Heart left ventricle (tissue), 16 donors: ENCODE data around the gene PLB1. TPM values are rescaled to one million over a fixed set of nuclear protein-coding genes. Genes with fewer than 3 reads are reported as not detected.

ENCODE experiments used
- ATAC-seq, 4 donors: fragments of 200-7000 bp; cut with Tn5 transposase; one replicate each; pipeline ENCODE4 v1.9.1; 2020 to 2022; ENCODE audit warnings: moderate library complexity in 4 of 4, mild to moderate bottlenecking in 3 of 4, moderate number of reproducible peaks in 1 of 4
- DNase-seq, 5 donors: peaks; one replicate each; pipeline ENCODE4 v3.0.0-alpha.2; 2020
- H3K27ac ChIP-seq, 12 donors: fragments of 200-600 bp; sonication (generic) in 4 of 12; one replicate each; pipeline versions ENCODE4 v1.5.0 to v1.8.0; 2016 to 2022; ENCODE audit warnings: mild to moderate bottlenecking in 2 of 12
- H3K27me3 ChIP-seq, 9 donors: fragments of 200-600 bp; sonication (generic) in 2 of 9; one replicate each; pipeline versions ENCODE4 v1.5.1 to v1.8.0; 2016 to 2022; ENCODE audit warnings: mild to moderate bottlenecking in 3 of 9
- H3K36me3 ChIP-seq, 9 donors: fragments of 200-600 bp; sonication (generic) in 2 of 9; one replicate each; pipeline versions ENCODE4 v1.5.0 to v1.8.0; 2018 to 2022; ENCODE audit warnings: mild to moderate bottlenecking in 2 of 9
- H3K4me1 ChIP-seq, 12 donors: fragments of 200-600 bp; sonication (generic) in 4 of 12; one replicate each; pipeline versions ENCODE4 v1.5.0 to v1.8.0; 2016 to 2022; ENCODE audit warnings: mild to moderate bottlenecking in 3 of 12
- H3K4me3 ChIP-seq, 12 donors: fragments of 200-600 bp; sonication (generic) in 4 of 12; one replicate each; pipeline versions ENCODE4 v1.5.0 to v1.8.0; 2017 to 2022; ENCODE audit warnings: mild to moderate bottlenecking in 9 of 12, moderate library complexity in 4 of 12
- H3K9me3 ChIP-seq, 12 donors: fragments of 200-600 bp; sonication (generic) in 4 of 12; one replicate each; pipeline versions ENCODE4 v1.5.0 to v1.8.0; 2016 to 2022; ENCODE audit warnings: mild to moderate bottlenecking in 1 of 12
- CTCF ChIP-seq, 12 donors: fragments of 200-600 bp; sonication (generic) in 4 of 12; IDR thresholded peaks; one replicate each; pipeline versions ENCODE4 v1.5.0 to v1.8.0; 2018 to 2022; ENCODE audit warnings: antibody characterized with exemption in 12 of 12, mild to moderate bottlenecking in 5 of 12
- POLR2A ChIP-seq, 2 donors: fragments of 450-650 bp; IDR thresholded peaks; one replicate each; pipeline ENCODE4 v1.6.1; 2017; ENCODE audit warnings: antibody characterized with exemption in 2 of 2, mild to moderate bottlenecking in 2 of 2, moderate library complexity in 2 of 2
- whole genome bisulfite sequencing, 4 donors: extraction: QIAGEN DNeasy Blood & Tissue Kit in 2 of 4; methylation state at CpG; one replicate each; pipeline versions ENCODE4 v1.1.5 to v1.1.7; 2013 to 2018; 5-methylcytosine and 5-hydroxymethylcytosine counted together
- intact Hi-C, 10 donors: fragments of 100-400 bp; cut with DNase I; formaldehyde crosslinking; loops; one replicate each; pipeline versions ENCODE4 v1.11.1 to v1.14.2; 2022
- polyA plus RNA-seq, 2 donors: library from polyadenylated mRNA; stranded (reverse); fragments of 200-250 nt; gene quantifications; one replicate each; pipeline ENCODE4 v1.2.3, GENCODE V29; 2013
- total RNA-seq, 9 donors: library from RNA; depleted of rRNA in 2 of 9; stranded (reverse); fragments of >200 nt in 2 of 9; fragmentation: NEBNext Ultra II Directional in 3 of 9; extraction: Animal tissue kit (Norgen Biotek cat#: 25700) in 3 of 9; gene quantifications; one replicate each; pipeline versions ENCODE4 v1.1.0 to v1.2.4, GENCODE V29; 2016 to 2023
- donor health status: ischemic (EF 13 %, LVEDD 7.1; RV severe dilation, severe dysfunction).
- donor health status: healthy with polysubstance abuse.
- donor health status: DM: no; HTN: yes; CAD: no.
- donor health status: DM: no; HTN: no; CAD: no.
- donor health status: ischemic (EF 25% LVEDD 6.9; RV normal size, moderate dysfunction).
- donor health status: ischemic (EF 25% LVEDD 5.7; RV mildly dilated, moderate dysfunction).
- donor health status: healthy.
- donor health status: DM: yes; HTN: yes; CAD: no.
- donor health status: ischemic (EF 35%, LVEDD 5.7; RV mildly dilated, moderate dysfunction).
- donor health status: nonischemic (EF 11% LVEDD 7.7; RV severe dilation, severe dysfunction).
- donor health status: DM: yes; HTN: yes; CAD: no.
- donor health status: PGD.
- donor health status: ischemic (EF 29% LVEDD 5.4; RV normal size, mild dysfunction).
- donor health status: nonischemic (EF 23%, LVEDD 6.1; RV moderate dilation, normal function).

PLB1 gene
- total and polyA plus RNA-seq, 11 donors = 0.35 to 5.5 (median 1.3) TPM

GRCh38 chr2:28606986-28607441 lies 111.2 kb downstream of the PLB1 start:
- intact Hi-C loops = loop anchor here in 1 of 10 donors (1.0 kb wide), 1 partner anchor 40 kb away; no protein-coding TSS in a partner anchor
- Histone ChIP-seq H3K27ac (peak overlapping the region in 9 of 12 donors; percentile 47 to 82 (median 73)), H3K36me3 (no peaks in the 10 kb centered on the region), H3K9me3 (no peaks in the 10 kb centered on the region), H3K4me3 (no peak overlapping the region), H3K4me1 (peaks cover 0 to 32% (median 12%) of the 10 kb centered on the region in 12 donors), H3K27me3 (no peaks in the 10 kb centered on the region)
- DNase-seq (peak in 1 of 5 donors; percentile 59), ATAC-seq (peak in 3 of 4 donors; percentile 45 to 75 (median 54))
- 48 to 61% (median 56%) methylated on average over 5 of the region's 5 CpGs for whole genome bisulfite sequencing, 4 donors
- no peak for TF ChIP-seq POLR2A (IDR thresholded peaks at IDR 0.05)
- peak in 7 of 12 donors; percentile 22 to 37 (median 27) for TF ChIP-seq CTCF (IDR thresholded peaks at IDR 0.05)

DNA sequence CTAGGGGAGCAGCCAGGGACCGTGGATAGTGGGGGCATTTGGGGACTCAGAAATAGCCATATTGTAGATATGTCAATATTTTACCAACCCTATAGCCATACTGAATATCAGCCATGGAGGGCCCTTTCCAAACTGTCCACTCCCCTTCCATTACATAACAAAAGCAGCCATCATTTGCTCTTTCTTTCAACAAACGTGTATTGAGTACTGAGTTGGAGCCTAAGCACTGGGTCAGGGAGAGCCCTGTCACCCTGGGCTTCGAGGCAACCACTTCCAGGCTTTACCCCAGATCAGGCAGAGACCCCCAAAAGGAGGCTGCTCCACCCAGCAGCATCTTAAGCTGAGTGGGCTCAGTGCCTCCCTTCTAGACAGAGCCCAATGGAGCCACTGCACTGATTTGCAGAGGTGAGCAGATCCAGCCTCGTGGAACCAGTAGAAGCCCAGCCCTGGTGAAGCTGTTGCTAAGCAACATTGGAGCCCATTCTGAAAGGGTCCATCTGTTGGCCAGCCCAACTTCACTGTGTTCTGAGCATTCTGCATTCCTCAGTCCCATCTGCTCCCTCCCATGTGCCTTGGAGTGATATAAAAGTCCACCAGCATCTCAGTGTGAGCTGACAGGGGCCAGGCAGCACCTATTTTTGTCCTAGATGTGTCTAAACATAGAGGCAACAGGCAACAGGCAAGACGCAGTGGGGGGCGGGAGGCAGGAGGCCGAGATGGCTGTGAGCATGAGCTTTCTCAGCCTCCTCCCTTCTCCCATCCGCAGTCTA lies 112.1 kb downstream of the PLB1 start:
- peak overlapping the region in 11 of 12 donors; percentile 49 to 82 (median 69) for H3K27ac ChIP-seq
- H3K4me3 ChIP-seq = no peak overlapping the region
- intact Hi-C loops = loop anchor here in 1 of 10 donors (1.0 kb wide), 1 partner anchor 41 kb away; no protein-coding TSS in a partner anchor
- no peaks in the 10 kb centered on the region for H3K27me3 ChIP-seq
- peak in 4 of 5 donors; percentile 62 to 86 (median 70) for DNase-seq
- peak; percentile 90 to 93 (median 91) for ATAC-seq
- TF ChIP-seq POLR2A (IDR thresholded peaks at IDR 0.05) (no peak), CTCF (IDR thresholded peaks at IDR 0.05) (no peak)
- 50 to 69% (median 61%) methylated on average over 7 to 8 of the region's 8 CpGs for WGBS, 4 donors
- no peaks in the 10 kb centered on the region for H3K9me3 ChIP-seq
- peaks cover 0 to 28% (median 12%) of the 10 kb centered on the region in 12 donors for H3K4me1 ChIP-seq
- no peaks in the 10 kb centered on the region for H3K36me3 ChIP-seq

GRCh38 chr2:28608500-28609424 lies 112.9 kb downstream of the PLB1 start:
- TF ChIP-seq POLR2A (IDR thresholded peaks at IDR 0.05) (no peak), CTCF (IDR thresholded peaks at IDR 0.05) (no peak)

More at GRCh38 chr2:28608500-28609424, 112.9 kb downstream of the PLB1 start:
- Histone ChIP-seq H3K9me3 (no peaks in the 10 kb centered on the region), H3K4me1 (peaks cover 0 to 29% (median 12%) of the 10 kb centered on the region in 12 donors), H3K4me3 (no peak overlapping the region), H3K36me3 (no peaks in the 10 kb centered on the region), H3K27ac (peak overlapping the region in 11 of 12 donors; percentile 49 to 82 (median 69)), H3K27me3 (no peaks in the 10 kb centered on the region)
- intact Hi-C loops = no loop called here
- peak in 2 of 5 donors; percentile 4 to 21 for DNase-seq
- peak; percentile 24 to 54 (median 40) for ATAC-seq
- 74 to 77% (median 74%) methylated on average over 7 of the region's 7 CpGs for WGBS, 4 donors
